ELF-1 (cell line): ENCODE results near the gene IL16.
"Not testable (repeated sequence)": the region's sequence is repeated elsewhere in the genome, so short reads cannot be mapped to it uniquely, and the experiment has no call there.

Experiments used
- DNase-seq: peaks from one replicate; pipeline ENCODE4 v3.0.0-alpha.2; 2016; ENCODE audit warnings: low read depth, low spot score

IL16 gene

DNA sequence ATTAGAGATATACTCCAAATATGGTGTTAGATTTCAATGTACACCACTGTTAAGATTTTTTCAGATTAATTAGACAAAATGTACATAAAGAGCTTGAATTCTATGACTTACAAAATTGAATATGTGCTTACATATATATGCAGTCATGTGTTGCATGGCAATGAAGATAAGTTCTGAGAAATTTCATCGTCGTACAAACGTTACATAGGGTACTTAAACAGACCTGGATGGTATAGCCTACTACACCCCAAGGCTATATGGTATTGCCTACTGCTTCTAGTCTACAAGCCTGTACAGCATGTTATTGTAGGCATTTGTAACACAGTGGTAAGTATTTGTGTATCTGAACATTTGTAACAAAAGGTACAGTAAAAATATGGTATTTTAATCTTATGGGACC lies 9.3 kb downstream of the IL16 start:
- no peak for DNase-seq

GRCh38 chr15:81207987-81208386 lies 11.3 kb downstream of the IL16 start:
- DNase-seq: not testable (repeated sequence)

GRCh38 chr15:81209635-81210034 lies 13.0 kb downstream of the IL16 start:
- DNase-seq: no peak

DNA sequence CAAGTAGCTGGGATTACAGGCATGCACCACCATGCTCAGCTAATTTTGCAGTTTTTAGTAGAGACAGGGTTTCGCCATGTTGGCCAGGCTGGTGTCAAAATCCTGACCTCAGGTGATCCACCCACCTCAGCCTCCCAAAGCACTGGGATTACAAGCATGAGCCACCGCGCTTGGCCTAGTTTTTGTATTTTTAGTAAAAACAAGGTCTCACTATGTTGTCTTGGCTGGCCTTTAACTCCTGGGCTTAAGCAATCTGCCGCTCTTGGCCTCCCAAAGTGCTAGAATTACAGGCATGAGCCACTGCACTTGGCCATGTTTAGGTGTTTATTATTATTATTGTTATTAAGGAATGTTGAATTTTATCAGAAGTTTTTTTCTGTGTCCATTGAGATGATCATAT lies 14.7 kb downstream of the IL16 start:
- no peak for DNase-seq

DNA sequence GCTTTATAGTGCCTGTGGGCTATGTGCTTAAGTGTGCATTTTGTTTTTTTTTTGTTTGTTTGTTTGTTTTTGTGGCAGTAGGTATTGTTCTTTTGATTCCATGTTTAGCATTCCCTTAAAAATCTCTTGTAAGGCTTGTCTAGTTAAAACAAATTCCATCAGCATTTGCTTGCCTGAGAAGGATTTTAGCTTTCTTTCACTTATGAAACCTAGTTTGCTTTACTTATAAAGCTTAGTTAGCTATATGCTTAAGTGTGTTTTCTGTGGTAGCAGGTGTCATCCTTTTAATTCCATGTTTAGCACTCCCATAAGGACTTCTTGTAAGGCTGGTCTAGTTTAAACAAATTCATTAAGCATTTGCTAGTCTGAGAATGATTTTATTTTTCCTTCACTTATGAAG lies 17.3 kb downstream of the IL16 start:
- DNase-seq: no peak

DNA sequence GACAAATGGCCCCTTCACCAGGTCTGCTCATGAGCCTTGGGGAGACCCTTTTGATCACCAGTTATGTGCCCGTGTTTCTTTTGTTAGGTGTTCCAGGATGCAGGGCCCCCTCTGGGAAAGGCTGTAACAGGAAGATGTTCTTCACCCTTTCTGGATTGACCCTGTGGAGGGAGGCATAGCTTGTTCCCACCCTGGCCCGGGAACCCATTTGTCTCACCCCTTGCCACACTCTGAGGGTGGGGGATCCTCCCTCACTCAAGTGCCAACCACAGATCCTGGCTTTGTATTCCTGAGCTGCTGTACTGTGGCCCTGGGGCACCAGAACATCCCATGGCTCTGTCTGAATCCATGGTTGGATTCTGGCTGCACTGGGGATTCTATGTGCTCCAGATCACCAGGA lies 18.9 kb downstream of the IL16 start:
- DNase-seq: no peak

GRCh38 chr15:81215983-81216382 lies 19.3 kb downstream of the IL16 start:
- no peak for DNase-seq

- DNase-seq: peak; percentile 17
These were observed 19.7 kb downstream of the IL16 start for GRCh38 chr15:81216422-81216821.

- no peak for DNase-seq
These were observed 24.8 kb downstream of the IL16 start for GRCh38 chr15:81221449-81221848.

DNA sequence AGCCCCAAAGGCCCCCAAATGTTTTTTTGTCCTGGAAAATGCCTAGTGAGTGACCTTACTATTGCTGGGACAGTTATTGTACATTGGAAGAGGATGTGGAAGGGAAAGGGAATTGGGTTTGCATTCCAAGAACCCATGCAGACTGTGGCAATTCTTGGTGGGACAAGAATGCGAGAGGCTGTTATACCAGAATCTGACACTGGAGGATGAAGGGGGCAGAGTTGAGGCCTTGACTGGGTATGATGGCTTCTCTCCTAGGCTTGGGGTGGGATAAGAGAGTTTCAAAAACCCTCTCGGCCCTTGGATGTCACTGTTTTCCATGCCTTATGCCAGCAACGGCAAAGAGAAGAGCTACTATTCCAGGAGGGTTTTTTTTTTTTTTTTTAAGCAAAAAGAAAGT lies 25.3 kb downstream of the IL16 start:
- no peak for DNase-seq

DNA sequence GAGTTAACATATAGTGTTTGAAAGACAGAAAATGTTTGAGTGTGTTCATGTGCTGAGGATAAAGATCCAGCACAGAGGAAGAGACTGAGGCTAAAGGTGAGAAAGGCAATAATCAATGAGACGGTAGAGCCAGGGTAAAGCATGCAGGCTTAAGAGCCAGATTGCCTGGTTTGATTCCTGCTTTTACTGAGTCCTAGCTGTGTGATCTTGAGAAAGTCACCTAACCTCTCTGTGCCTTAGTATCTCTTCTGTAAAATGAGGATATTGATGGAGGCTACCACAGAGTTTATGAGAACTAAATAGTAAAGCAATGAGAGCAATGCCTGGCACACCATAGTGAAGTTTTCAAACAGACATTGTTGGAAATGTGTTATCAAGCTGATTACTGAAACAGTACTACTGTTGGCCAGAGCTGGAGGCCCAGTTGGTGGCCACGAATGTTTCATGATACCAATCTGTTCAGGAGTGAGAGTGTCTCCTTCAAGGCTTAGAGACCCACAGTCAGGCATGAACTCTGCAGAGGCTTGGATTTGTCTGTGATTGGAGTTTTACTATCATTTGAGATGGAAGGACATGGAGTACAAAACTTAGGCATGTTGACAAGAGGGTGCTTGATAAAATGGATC lies 26.8 kb downstream of the IL16 start:
- no peak for DNase-seq

GRCh38 chr15:81224232-81224631 lies 27.6 kb downstream of the IL16 start:
- DNase-seq: no peak

DNA sequence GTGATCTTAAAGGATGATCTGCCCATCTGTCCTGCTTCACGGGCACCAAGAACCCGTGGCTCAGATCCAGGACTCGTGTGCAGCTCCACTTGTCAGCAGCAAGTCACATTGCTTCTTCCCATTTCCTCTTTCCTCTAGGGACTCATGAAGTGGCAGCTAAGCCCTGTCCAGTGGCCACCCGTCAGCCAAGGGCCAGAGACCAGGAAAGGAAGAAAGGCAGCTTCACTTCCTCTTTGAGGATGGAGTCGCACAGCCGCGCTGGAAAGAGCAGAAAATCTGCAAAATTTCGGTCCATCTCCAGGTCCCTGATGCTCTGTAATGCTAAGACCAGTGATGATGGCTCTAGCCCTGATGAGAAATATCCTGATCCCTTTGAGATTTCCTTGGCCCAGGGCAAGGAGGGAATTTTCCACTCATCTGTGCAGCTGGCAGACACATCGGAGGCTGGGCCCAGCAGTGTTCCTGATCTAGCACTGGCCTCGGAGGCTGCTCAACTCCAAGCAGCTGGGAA lies 28.5 kb downstream of the IL16 start:
- no peak for DNase-seq

GRCh38 chr15:81227716-81228115 lies 31.0 kb downstream of the IL16 start:
- DNase-seq: no peak

GRCh38 chr15:81229586-81229985 lies 32.9 kb downstream of the IL16 start:
- no peak for DNase-seq

GRCh38 chr15:81235276-81236123 lies 38.8 kb downstream of the IL16 start:
- DNase-seq: no peak

- no peak for DNase-seq
These were observed 42.5 kb downstream of the IL16 start for GRCh38 chr15:81239190-81239589.

DNA sequence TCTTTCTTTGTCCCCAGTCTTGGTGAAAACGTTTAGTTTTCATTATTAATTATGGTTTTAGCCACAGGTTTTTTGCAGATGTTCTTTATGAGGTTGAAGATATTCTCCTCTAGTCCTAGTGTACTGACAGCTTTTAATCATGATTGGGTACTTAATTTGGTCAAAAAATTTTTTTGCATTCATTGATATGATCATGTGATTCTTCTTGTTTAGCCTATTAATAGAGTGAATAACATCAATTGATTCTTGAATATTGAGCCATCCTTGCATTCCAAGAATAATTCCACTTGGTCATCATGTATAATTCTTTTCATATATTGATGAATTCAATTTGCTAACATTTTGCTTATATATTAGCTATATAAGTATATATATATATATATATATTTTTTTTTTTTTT lies 46.1 kb downstream of the IL16 start:
- no peak for DNase-seq

GRCh38 chr15:81244306-81244705 lies 47.6 kb downstream of the IL16 start:
- no peak for DNase-seq

DNA sequence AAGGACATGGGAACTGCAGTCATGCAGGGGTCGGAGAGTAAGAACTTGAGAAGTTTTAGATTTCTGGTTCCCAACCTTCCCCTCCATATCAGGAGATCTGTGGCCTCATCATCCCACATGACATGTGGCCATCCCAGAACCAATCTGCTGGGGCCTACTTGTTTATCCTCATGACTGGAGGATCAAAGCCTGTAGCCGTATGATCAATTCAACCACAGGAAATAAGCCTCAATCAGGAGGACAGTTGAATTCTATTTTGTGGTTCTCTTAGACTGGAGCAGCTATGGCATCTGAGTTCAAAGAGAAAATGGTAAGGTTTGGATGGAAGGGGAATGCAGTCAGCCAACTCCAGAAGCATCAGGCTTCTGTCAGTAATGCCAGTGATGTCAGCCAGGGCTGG lies 57.2 kb downstream of the IL16 start:
- no peak for DNase-seq

DNA sequence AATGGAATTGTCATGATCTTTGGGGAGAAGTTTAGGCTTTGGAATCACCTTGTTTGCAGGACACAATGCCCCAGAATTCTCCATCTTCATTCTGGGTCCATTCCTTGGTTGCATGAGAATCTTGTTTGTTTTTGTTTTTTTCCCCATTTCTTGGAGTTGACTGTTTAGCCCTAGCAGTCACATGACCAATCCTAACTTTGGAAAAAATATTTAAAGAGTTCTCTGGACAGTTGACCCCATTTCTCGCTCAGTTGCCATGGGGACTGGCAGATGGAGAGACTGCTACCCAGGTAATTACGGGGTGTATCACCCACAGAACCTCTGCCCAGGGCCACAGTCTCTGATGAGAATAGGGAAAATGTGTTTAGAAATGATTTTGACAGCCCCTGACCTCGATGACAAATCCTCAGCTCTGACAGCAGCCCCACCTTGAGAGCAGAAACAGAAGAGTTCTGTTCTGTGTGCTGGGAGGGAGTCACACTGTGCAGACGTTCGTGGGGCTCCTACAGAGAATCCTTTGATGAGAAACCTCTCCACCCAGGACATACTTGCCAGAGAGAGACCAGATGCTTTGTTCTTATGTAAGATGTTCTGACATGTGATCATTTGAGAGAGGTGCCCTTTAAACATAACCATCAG lies 57.7 kb downstream of the IL16 start:
- DNase-seq: no peak

DNA sequence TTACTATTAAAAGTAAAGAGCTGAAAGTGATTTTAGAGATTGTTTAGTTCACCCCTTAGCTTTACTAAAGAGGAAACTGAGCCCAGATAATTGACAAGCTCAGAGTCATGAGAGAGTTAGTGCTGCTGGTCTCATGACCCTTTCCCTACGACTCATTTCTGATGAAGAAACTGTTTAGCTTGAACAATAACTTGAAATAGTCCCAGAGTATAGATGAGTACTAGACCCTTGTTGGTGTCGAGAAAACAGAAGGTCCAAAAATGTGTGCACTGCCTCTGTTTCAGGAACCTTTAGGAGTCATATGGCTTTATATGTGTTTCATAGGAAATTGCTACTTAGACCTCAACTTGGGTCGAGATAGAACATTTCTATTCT lies 58.2 kb downstream of the IL16 start:
- DNase-seq: no peak
